ACHN (cell line): ENCODE data around the gene EDARADD.

Experiments
- DNase-seq: peaks from one replicate; pipeline ENCODE4 v3.0.0-alpha.2; 2015
- in situ Hi-C: cut with HindIII; loops from 2 replicates; pipeline ENCODE4 v1.10.0; 2017; ENCODE audit warnings: low sequenced_read_pairs, low pct_ligation_motif_present, low pct_unique_long_range_greater_than_20kb

The EDARADD gene

GRCh38 chr1:236524142-236524894 lies 130.2 kb downstream of the EDARADD start:
- DNase-seq, result peak; percentile 88
- in situ Hi-C loops, result no loop called here

GRCh38 chr1:236524895-236525184 lies 130.8 kb downstream of the EDARADD start:
- in situ Hi-C loops, result no loop called here
- DNase-seq, result no peak

GRCh38 chr1:236526079-236526478 lies 132.0 kb downstream of the EDARADD start:
- DNase-seq, result no peak
- in situ Hi-C loops, result no loop called here

GRCh38 chr1:236530286-236530685 lies 136.2 kb downstream of the EDARADD start:
- DNase-seq, result no peak
- in situ Hi-C loops, result no loop called here

- in situ Hi-C loops, result no loop called here
Observed at GRCh38 chr1:236530959-236531358, 136.9 kb downstream of the EDARADD start.

GRCh38 chr1:236532850-236533249 lies 138.8 kb downstream of the EDARADD start:
- in situ Hi-C loops, result no loop called here
- DNase-seq, result no peak

More at GRCh38 chr1:236530959-236531358, 136.9 kb downstream of the EDARADD start:
- no peak for DNase-seq

- in situ Hi-C loops, result no loop called here
- DNase-seq, result peak; percentile 42
Observed at GRCh38 chr1:236534151-236534651, 140.1 kb downstream of the EDARADD start.
